NB4 (cell line): Measurements from ENCODE around the gene ANKS1B.

ENCODE experiments used
- DNase-seq: peaks from one replicate; pipeline ENCODE4 v3.0.0; 2010; ENCODE audit warnings: low read depth
- H3K4me3 ChIP-seq: one replicate; pipeline ENCODE4 v1.5.1; 2011; ENCODE audit warnings: mild to moderate bottlenecking, low read depth, low read length, moderate library complexity
- CTCF ChIP-seq: IDR thresholded peaks from one replicate; pipeline ENCODE4 v1.5.1; 2012; ENCODE audit warnings: low read depth, low read length
- MAX ChIP-seq: IDR thresholded peaks from 2 replicates; pipeline ENCODE4 v1.6.1; 2011; ENCODE audit warnings: low read depth, low read length
- MYC ChIP-seq: IDR thresholded peaks from 2 replicates; pipeline ENCODE4 v1.6.1; 2011; ENCODE audit warnings: low read depth, low read length
- POLR2A ChIP-seq: IDR thresholded peaks from 2 replicates; pipeline ENCODE4 v1.6.1; 2011; ENCODE audit warnings: mild to moderate bottlenecking; ENCODE audit not compliant: insufficient read length; ENCODE audit errors: extremely low read depth

The ANKS1B gene

GRCh38 chr12:99027461-99027860, 957.3 kb downstream of the ANKS1B start:
- H3K4me3 ChIP-seq, result no peak overlapping the region
- no peak for DNase-seq
- no peak for TF ChIP-seq MAX
- TF ChIP-seq CTCF, result no peak
- TF ChIP-seq MYC, result no peak
- TF ChIP-seq POLR2A, result no peak

GRCh38 chr12:99027055-99027393, 957.7 kb downstream of the ANKS1B start:
- TF ChIP-seq CTCF, result no peak
- no peak for TF ChIP-seq MAX
- no peak for TF ChIP-seq MYC
- TF ChIP-seq POLR2A, result no peak
- DNase-seq, result no peak
- H3K4me3 ChIP-seq, result no peak overlapping the region

GRCh38 chr12:99026332-99027054, 958.2 kb downstream of the ANKS1B start:
- H3K4me3 ChIP-seq, result no peak overlapping the region
- DNase-seq, result no peak
- TF ChIP-seq CTCF (no peak), MYC (no peak), MAX (no peak), POLR2A (no peak)

- DNase-seq, result no peak
- no peak overlapping the region for H3K4me3 ChIP-seq
Measured at GRCh38 chr12:99024870-99025269, 959.9 kb downstream of the ANKS1B start.

GRCh38 chr12:99024191-99024590, 960.5 kb downstream of the ANKS1B start:
- DNase-seq, result no peak
- TF ChIP-seq MAX, result no peak
- no peak for TF ChIP-seq CTCF
- TF ChIP-seq MYC, result no peak
- TF ChIP-seq POLR2A, result no peak
- H3K4me3 ChIP-seq, result no peak overlapping the region

More at GRCh38 chr12:99024870-99025269, 959.9 kb downstream of the ANKS1B start:
- TF ChIP-seq CTCF (no peak), MAX (no peak), MYC (no peak), POLR2A (no peak)

- no peak overlapping the region for H3K4me3 ChIP-seq
- no peak for TF ChIP-seq MYC
- no peak for DNase-seq
Measured at GRCh38 chr12:99020871-99021270, 963.9 kb downstream of the ANKS1B start.
